Liver (tissue), 9 donors: ENCODE data around the gene WWC1. TPM values are rescaled to one million over a fixed set of nuclear protein-coding genes. Genes with fewer than 3 reads are reported as not detected.

Experiments used
- DNase-seq: peaks from one replicate; pipeline ENCODE4 v3.0.0-alpha.2; 2017; ENCODE audit warnings: low spot score
- H3K27ac ChIP-seq, 2 donors: one replicate each; pipeline ENCODE4 v1.7.0; 2013; ENCODE audit warnings: inconsistent platforms in 2 of 2, low read length in 2 of 2, control low read depth in 1 of 2, low read depth in 1 of 2, mild to moderate bottlenecking in 1 of 2
- H3K27me3 ChIP-seq, 4 donors: one replicate each; pipeline versions ENCODE4 v1.6.1 to v1.7.0; 2013; ENCODE audit warnings: low read length in 3 of 4, inconsistent platforms in 1 of 4, mild to moderate bottlenecking in 1 of 4, moderate library complexity in 1 of 4; ENCODE audit not compliant: control insufficient read depth in 4 of 4, insufficient read depth in 4 of 4
- H3K36me3 ChIP-seq, 4 donors: one replicate each; pipeline versions ENCODE4 v1.6.1 to v1.7.0; 2013; ENCODE audit warnings: low read length in 3 of 4, mild to moderate bottlenecking in 3 of 4, low read depth in 1 of 4, moderate library complexity in 1 of 4; ENCODE audit not compliant: control insufficient read depth in 4 of 4, insufficient read depth in 3 of 4
- H3K4me1 ChIP-seq, 4 donors: one replicate each; pipeline versions ENCODE4 v1.6.1 to v1.7.0; 2013; ENCODE audit warnings: low read length in 3 of 4, mild to moderate bottlenecking in 3 of 4, moderate library complexity in 1 of 4; ENCODE audit not compliant: control insufficient read depth in 4 of 4, insufficient read depth in 4 of 4
- H3K4me3 ChIP-seq, 3 donors: one replicate each; pipeline versions ENCODE4 v1.6.1 to v1.7.0; 2013; ENCODE audit warnings: low read length in 3 of 3, control low read depth in 1 of 3, low read depth in 1 of 3, mild to moderate bottlenecking in 1 of 3
- H3K9ac ChIP-seq, 2 donors: one replicate each; pipeline ENCODE4 v1.7.0; 2013; ENCODE audit warnings: low read length in 2 of 2, mild to moderate bottlenecking in 2 of 2, moderate library complexity in 2 of 2, control low read depth in 1 of 2, low read depth in 1 of 2
- H3K9me3 ChIP-seq, 4 donors: one replicate each; pipeline versions ENCODE4 v1.6.1 to v1.7.0; 2013; ENCODE audit warnings: low read length in 3 of 4; ENCODE audit not compliant: control insufficient read depth in 4 of 4
- EGR1 ChIP-seq, 2 donors: IDR thresholded peaks; 2 replicates each; pipeline ENCODE4 v1.6.1; 2016 to 2018; ENCODE audit warnings: antibody characterized with exemption in 2 of 2, low read depth in 2 of 2
- FOXA1 ChIP-seq: IDR thresholded peaks from 2 replicates; pipeline ENCODE4 v1.6.1; 2016; ENCODE audit warnings: antibody characterized with exemption
- FOXA2 ChIP-seq: IDR thresholded peaks from 2 replicates; pipeline ENCODE4 v1.6.1; 2016; ENCODE audit warnings: antibody characterized with exemption
- GABPA ChIP-seq, 2 donors: IDR thresholded peaks in 1 of 2; conservative IDR thresholded peaks in 1 of 2; 2 replicates each; pipeline ENCODE4 v1.6.1; 2016; ENCODE audit warnings: antibody characterized with exemption in 2 of 2, mild to moderate bottlenecking in 1 of 2, moderate library complexity in 1 of 2
- HNF4A ChIP-seq, 2 donors: conservative IDR thresholded peaks; 2 replicates each; pipeline ENCODE4 v1.6.1; 2016; ENCODE audit warnings: antibody characterized with exemption in 2 of 2, mild to moderate bottlenecking in 2 of 2
- JUND ChIP-seq, 2 donors: IDR thresholded peaks; 2 replicates each; pipeline ENCODE4 v1.6.1; 2016; ENCODE audit warnings: antibody characterized with exemption in 2 of 2
- MAX ChIP-seq: IDR thresholded peaks from 2 replicates; pipeline ENCODE4 v1.6.1; 2016; ENCODE audit warnings: antibody characterized with exemption
- NR2F2 ChIP-seq: IDR thresholded peaks from 2 replicates; pipeline ENCODE4 v1.6.1; 2016; ENCODE audit warnings: antibody characterized with exemption
- RXRA ChIP-seq, 2 donors: IDR thresholded peaks; 2 replicates each; pipeline ENCODE4 v1.6.1; 2017 to 2018; ENCODE audit warnings: antibody characterized with exemption in 2 of 2, mild to moderate bottlenecking in 1 of 2
- SP1 ChIP-seq: IDR thresholded peaks from 2 replicates; pipeline ENCODE4 v1.6.1; 2018; ENCODE audit warnings: antibody characterized with exemption, mild to moderate bottlenecking
- YY1 ChIP-seq: IDR thresholded peaks from 2 replicates; pipeline ENCODE4 v1.6.1; 2016; ENCODE audit warnings: antibody characterized with exemption, mild to moderate bottlenecking
- ZBTB33 ChIP-seq: IDR thresholded peaks from 2 replicates; pipeline ENCODE4 v1.6.1; 2016; ENCODE audit warnings: antibody characterized with exemption
- WGBS: extraction: QIAGEN DNeasy Blood & Tissue Kit; methylation state at CpG from one replicate; pipeline ENCODE4 v1.1.7; 2013; 5-methylcytosine and 5-hydroxymethylcytosine counted together
- polyA plus RNA-seq, 2 donors: library from polyadenylated mRNA; stranded (reverse) in 1 of 2; unstranded in 1 of 2; fragments of 200-250 nt in 1 of 2; fragments of >200 nt in 1 of 2; fragmentation: Nextera tagmentation in 1 of 2; extraction: Ambion mirVana in 1 of 2; gene quantifications; one replicate each; pipeline versions ENCODE4 v1.2.1 to v1.2.3, GENCODE V29; 2013 to 2015
- total RNA-seq, 2 donors: library from RNA; depleted of rRNA; stranded (reverse); fragments of >200 nt; gene quantifications; one replicate each; pipeline ENCODE4 v1.2.3, GENCODE V29; 2014
- TF ChIP-seq, protein P1 (sequence below): IDR thresholded peaks from 2 replicates; pipeline ENCODE4 v1.6.1; 2016; ENCODE audit warnings: antibody characterized with exemption, mild to moderate bottlenecking
- donor health status: healthy.
- donor health status: healthy.
- donor health status: healthy.
- donor health status: healthy.
- donor health status: healthy.

Gene WWC1
- total and polyA plus RNA-seq, 4 donors, result 5.9 to 25.1 (median 14.8) TPM

- Histone ChIP-seq H3K9ac (no peak overlapping the region), H3K36me3 (peaks cover 0 to 3% (median 0%) of the 10 kb centered on the region in 4 donors), H3K9me3 (no peaks in the 10 kb centered on the region), H3K27ac (no peak overlapping the region), H3K4me3 (no peak overlapping the region), H3K4me1 (peaks cover 3 to 13% (median 9%) of the 10 kb centered on the region in 4 donors), H3K27me3 (no peaks in the 10 kb centered on the region)
- DNase-seq, result no peak
- TF ChIP-seq HNF4A (conservative IDR thresholded peaks at IDR 0.05) (no peak), JUND (IDR thresholded peaks at IDR 0.05) (no peak), ZBTB33 (no peak), SP1 (no peak), YY1 (no peak), MAX (no peak), RXRA (IDR thresholded peaks at IDR 0.05) (no peak), FOXA1 (no peak), FOXA2 (no peak)
- WGBS, result 84% methylated on average over 5 of the region's 5 CpGs
Observed at GRCh38 chr5:168348084-168348414, 56.6 kb downstream of the WWC1 start.

DNA sequence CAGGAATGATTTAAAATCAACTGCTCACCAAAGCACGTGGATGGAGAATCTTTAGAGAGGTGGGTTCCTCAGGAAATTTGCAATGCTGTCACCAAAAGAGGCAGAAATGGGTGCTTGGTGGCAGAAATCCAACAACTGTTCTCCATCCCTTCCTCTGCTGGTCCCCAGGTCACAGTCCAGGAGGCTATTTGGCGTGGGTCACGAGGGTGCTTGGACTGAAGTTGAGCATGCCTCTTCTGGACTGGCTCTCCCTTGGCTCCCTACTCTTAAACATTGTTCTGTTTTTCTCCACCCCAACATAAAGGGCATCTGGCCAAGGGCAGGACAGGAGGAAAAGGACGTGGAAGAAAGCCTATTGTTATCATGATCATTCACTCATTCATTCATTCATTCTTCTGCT is 58.9 kb downstream of the WWC1 start:
- no peak overlapping the region for H3K27ac ChIP-seq
- WGBS, result 68% methylated on average over 4 of the region's 4 CpGs
- DNase-seq, result no peak
- H3K27me3 ChIP-seq, result no peaks in the 10 kb centered on the region
- H3K36me3 ChIP-seq, result peaks cover 0 to 3% (median 0%) of the 10 kb centered on the region in 4 donors
- TF ChIP-seq, protein P1, sequence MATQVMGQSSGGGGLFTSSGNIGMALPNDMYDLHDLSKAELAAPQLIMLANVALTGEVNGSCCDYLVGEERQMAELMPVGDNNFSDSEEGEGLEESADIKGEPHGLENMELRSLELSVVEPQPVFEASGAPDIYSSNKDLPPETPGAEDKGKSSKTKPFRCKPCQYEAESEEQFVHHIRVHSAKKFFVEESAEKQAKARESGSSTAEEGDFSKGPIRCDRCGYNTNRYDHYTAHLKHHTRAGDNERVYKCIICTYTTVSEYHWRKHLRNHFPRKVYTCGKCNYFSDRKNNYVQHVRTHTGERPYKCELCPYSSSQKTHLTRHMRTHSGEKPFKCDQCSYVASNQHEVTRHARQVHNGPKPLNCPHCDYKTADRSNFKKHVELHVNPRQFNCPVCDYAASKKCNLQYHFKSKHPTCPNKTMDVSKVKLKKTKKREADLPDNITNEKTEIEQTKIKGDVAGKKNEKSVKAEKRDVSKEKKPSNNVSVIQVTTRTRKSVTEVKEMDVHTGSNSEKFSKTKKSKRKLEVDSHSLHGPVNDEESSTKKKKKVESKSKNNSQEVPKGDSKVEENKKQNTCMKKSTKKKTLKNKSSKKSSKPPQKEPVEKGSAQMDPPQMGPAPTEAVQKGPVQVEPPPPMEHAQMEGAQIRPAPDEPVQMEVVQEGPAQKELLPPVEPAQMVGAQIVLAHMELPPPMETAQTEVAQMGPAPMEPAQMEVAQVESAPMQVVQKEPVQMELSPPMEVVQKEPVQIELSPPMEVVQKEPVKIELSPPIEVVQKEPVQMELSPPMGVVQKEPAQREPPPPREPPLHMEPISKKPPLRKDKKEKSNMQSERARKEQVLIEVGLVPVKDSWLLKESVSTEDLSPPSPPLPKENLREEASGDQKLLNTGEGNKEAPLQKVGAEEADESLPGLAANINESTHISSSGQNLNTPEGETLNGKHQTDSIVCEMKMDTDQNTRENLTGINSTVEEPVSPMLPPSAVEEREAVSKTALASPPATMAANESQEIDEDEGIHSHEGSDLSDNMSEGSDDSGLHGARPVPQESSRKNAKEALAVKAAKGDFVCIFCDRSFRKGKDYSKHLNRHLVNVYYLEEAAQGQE, result no peak
- TF ChIP-seq GABPA (IDR thresholded peaks at IDR 0.05 in 1 of 2, conservative IDR thresholded peaks at IDR 0.05 in 1 of 2), result no peak
- TF ChIP-seq SP1, result no peak
- peak; percentile 27 to 29 for TF ChIP-seq HNF4A (conservative IDR thresholded peaks at IDR 0.05)
- TF ChIP-seq NR2F2, result no peak
- TF ChIP-seq EGR1 (IDR thresholded peaks at IDR 0.05; ENCODE audit: low read depth in 2 of 2), result no peak
- H3K9ac ChIP-seq, result no peak overlapping the region
- no peak overlapping the region for H3K4me3 ChIP-seq
- no peaks in the 10 kb centered on the region for H3K9me3 ChIP-seq
- H3K4me1 ChIP-seq, result peaks cover 6 to 24% (median 17%) of the 10 kb centered on the region in 4 donors
